K562 (cell line): Measurements from ENCODE around the gene DRG1. TPM values are rescaled to one million over a fixed set of nuclear protein-coding genes. Genes with fewer than 3 reads are reported as not detected.

Experiments used
- ELF4 ChIP-seq: fragments of 450-650 bp; formaldehyde crosslinking; IDR thresholded peaks from 2 replicates; pipeline ENCODE4 v1.4.0; 2022; ENCODE audit warnings: missing genetic modification characterization
- ELK3 ChIP-seq: fragments of 450-650 bp; formaldehyde crosslinking; IDR thresholded peaks from 2 replicates; pipeline ENCODE4 v1.4.0; 2020; ENCODE audit warnings: mild to moderate bottlenecking
- KDM4B ChIP-seq, 2 experiments: fragments of 450-650 bp in 1 of 2; sonication (generic) in 1 of 2; IDR thresholded peaks; 2 replicates each; pipeline ENCODE4 v1.6.1; 2016 to 2017; ENCODE audit warnings: borderline replicate concordance in 2 of 2, antibody characterized with exemption in 1 of 2, low read depth in 1 of 2, mild to moderate bottlenecking in 1 of 2
- MAFG ChIP-seq: fragments of 450-650 bp; conservative IDR thresholded peaks from 2 replicates; pipeline ENCODE4 v1.6.1; 2016; ENCODE audit warnings: missing genetic modification characterization, missing compliant biosample characterization
- MGA ChIP-seq: fragments of 450-650 bp; IDR thresholded peaks from 2 replicates; pipeline ENCODE4 v1.6.1; 2016; ENCODE audit warnings: mild to moderate bottlenecking, moderate library complexity
- NCOA4 ChIP-seq: fragments of 450-650 bp; IDR thresholded peaks from 2 replicates; pipeline ENCODE4 v1.6.1; 2018; ENCODE audit warnings: mild to moderate bottlenecking; ENCODE audit not compliant: partially characterized antibody
- NONO ChIP-seq, 2 experiments: fragments of 200-400 bp in 1 of 2; fragments of 450-650 bp in 1 of 2; formaldehyde crosslinking in 1 of 2; IDR thresholded peaks; 2 replicates each; pipeline ENCODE4 v1.6.1; 2017; ENCODE audit warnings: low read depth in 2 of 2, mild to moderate bottlenecking in 2 of 2, moderate library complexity in 2 of 2, low read length in 1 of 2
- PYGO2 ChIP-seq: fragments of 450-650 bp; IDR thresholded peaks from 2 replicates; pipeline ENCODE4 v1.6.1; 2016; ENCODE audit warnings: mild to moderate bottlenecking, missing genetic modification characterization, moderate library complexity, missing compliant biosample characterization
- SRSF9 ChIP-seq: fragments of 200-400 bp; formaldehyde crosslinking; IDR thresholded peaks from 2 replicates; pipeline ENCODE4 v1.6.1; 2017; ENCODE audit warnings: low read depth, low read length, borderline replicate concordance
- TCF7 ChIP-seq: sonication (generic); IDR thresholded peaks from 2 replicates; pipeline ENCODE4 v1.6.1; 2016; ENCODE audit warnings: antibody characterized with exemption, borderline replicate concordance
- ZC3H11A ChIP-seq: IDR thresholded peaks from 2 replicates; pipeline ENCODE4 v1.6.1; 2012; ENCODE audit warnings: low read depth, low read length, improper control_type of control experiment
- ZNF174 ChIP-seq: fragments of 250-450 bp; sonication (Bioruptor Pico); IDR thresholded peaks from 2 replicates; pipeline ENCODE4 v1.4.0; 2020; ENCODE audit warnings: mild to moderate bottlenecking
- ZNF384 ChIP-seq: IDR thresholded peaks from 2 replicates; pipeline ENCODE4 v1.6.1; 2012; ENCODE audit warnings: low read depth, low read length, improper control_type of control experiment
- ZNF740 ChIP-seq, 3 experiments: fragments of 200-800 bp in 1 of 3; sonication (Bioruptor generic) in 1 of 3; sonication (generic) in 1 of 3; formaldehyde crosslinking in 1 of 3; IDR thresholded peaks; 2 replicates each; pipeline versions ENCODE4 v1.6.1 to v1.8.0; 2016 to 2022; ENCODE audit warnings: mild to moderate bottlenecking in 2 of 3, missing compliant biosample characterization in 2 of 3, missing genetic modification characterization in 2 of 3, missing genetic modification reagents in 1 of 3
- ZNF79 ChIP-seq: fragments of 250-450 bp; sonication (Bioruptor Pico); IDR thresholded peaks from 2 replicates; pipeline ENCODE4 v1.4.0; 2020; ENCODE audit warnings: low read depth, mild to moderate bottlenecking, moderate library complexity
- polyA plus RNA-seq, 8 experiments: library from polyadenylated mRNA; depleted of rRNA in 4 of 8; stranded (reverse) in 5 of 8; unstranded in 3 of 8; fragments of >200 nt; fragmentation: Nextera tagmentation in 2 of 8; fragmentation: Illumina TruSeq in 1 of 8; extraction: Ambion mirVana in 2 of 8; extraction: Trizol in 1 of 8; gene quantifications; 2 replicates each; pipeline versions ENCODE4 v1.2.1 to v1.2.3, GENCODE V29; 2011 to 2014; ENCODE audit warnings: inconsistent platforms in 1 of 8, missing spikeins in 1 of 8
- total RNA-seq, 7 experiments: library from RNA; depleted of rRNA in 6 of 7; stranded (reverse); fragments of >200 nt in 6 of 7; fragmentation: Illumina TruSeq in 2 of 7; extraction: Trizol in 2 of 7; gene quantifications; 2 replicates each; pipeline versions ENCODE4 v1.2.1 to v1.2.3, GENCODE V29; 2011 to 2021; ENCODE audit warnings: low replicate concordance in 1 of 7

DRG1 gene
- total and polyA plus RNA-seq, 9 of the 15 experiments (the other 6 are each of a cell fraction or from before 2014, with no cell fraction given): 76.4 to 211 (median 93.3) TPM

- no peak for TF ChIP-seq NONO (IDR thresholded peaks at IDR 0.05; ENCODE audit: low read depth in 2 of 2, low read length in 1 of 2)
- no peak for TF ChIP-seq SRSF9
- no peak for TF ChIP-seq ZNF79 (CRISPR knock-in tag)
- no peak for TF ChIP-seq ELF4
- no peak for TF ChIP-seq PYGO2
- TF ChIP-seq ZC3H11A: no peak
- no peak for TF ChIP-seq ZNF384
- TF ChIP-seq KDM4B (IDR thresholded peaks at IDR 0.05; ENCODE audit: borderline replicate concordance in 2 of 2, low read depth in 1 of 2): no peak
- TF ChIP-seq ZNF740 (CRISPR knock-in tag; IDR thresholded peaks at IDR 0.05): no peak
- TF ChIP-seq ZNF740 (tag; IDR thresholded peaks at IDR 0.05): no peak
- TF ChIP-seq TCF7: no peak
- TF ChIP-seq NCOA4: no peak
- peak; percentile 78 for TF ChIP-seq MAFG (tag)
- TF ChIP-seq ELK3 (CRISPR knock-in tag): no peak
- TF ChIP-seq ZNF174 (CRISPR knock-in tag): no peak
- no peak for TF ChIP-seq MGA
Observed at GRCh38 chr22:31446767-31447166, 47.4 kb downstream of the DRG1 start (continued).
